Measurements from ENCODE around the gene COG5.

The COG5 gene

DNA sequence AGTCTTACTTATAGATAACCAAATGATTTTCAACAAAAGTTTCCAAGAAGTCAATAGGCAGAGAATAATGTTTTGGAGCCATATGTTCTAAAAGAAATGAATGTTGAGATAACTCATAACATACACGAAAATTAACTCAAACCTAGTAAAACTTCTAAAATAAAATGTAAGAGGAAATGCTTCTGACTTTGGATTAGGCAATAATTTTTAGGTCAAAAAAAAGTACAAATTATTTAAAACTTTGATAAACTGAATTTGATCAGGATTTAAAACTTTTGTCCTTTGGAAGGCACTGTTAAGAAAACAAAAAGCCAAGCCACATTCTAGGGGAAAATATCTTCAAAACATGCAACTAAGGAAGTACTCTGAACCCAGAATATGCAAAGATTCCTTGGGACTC lies 242.1 kb downstream of the COG5 start:
- no peak for DNase-seq

DNA sequence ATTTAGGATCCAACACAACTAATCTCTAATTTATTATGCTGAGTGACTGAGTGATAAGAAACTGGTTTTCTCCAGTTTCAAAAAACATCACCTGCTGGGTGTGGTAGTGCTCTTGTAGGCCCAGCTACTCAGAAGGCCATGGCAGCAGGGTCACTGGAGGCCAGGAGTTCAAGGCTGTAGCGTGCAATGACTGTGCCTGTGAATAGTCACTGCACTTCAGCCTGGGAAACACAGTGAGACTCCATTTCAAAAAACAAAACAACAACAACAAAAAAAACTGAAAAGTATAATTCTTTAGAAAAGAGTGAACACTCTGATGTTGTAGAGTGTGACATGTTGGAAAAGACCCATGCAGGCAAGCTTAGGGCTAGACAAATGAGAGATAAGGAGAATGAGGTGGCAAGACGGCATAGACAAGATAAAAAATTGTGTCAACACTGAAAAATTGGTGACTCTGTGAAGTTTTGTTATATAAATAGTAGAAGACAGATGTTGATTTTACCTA lies 243.9 kb downstream of the COG5 start:
- no peak for DNase-seq

DNA sequence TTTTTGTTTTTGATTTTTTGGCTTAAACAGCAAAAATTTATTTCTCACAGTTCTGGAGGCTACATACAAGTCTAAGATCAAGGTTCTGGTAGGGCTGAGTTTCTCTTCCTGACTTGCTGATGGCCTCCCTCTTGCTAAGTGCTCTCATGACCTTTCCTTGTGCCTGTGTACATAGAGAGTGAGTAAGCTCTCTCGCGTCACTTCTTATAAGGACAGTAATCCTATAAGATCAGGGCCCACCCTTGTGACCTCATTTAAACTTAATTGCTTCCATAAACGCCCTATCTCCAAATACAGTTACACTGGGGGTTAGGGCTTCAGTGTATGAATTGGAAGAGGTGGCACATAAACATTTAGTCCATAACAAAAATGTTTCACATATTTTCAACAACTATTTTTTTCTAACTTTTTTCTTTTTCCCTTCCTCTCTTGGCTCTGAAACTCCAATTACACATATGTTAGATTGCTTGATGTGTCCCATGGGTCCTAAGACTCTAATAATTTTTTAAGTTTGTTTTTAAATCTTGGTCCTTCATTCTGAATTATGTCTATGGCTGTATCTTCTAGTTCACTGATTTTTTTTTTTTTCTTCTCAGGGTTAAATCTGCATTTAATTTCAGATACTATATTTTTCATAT lies 245.1 kb downstream of the COG5 start:
- no peak for DNase-seq

DNA sequence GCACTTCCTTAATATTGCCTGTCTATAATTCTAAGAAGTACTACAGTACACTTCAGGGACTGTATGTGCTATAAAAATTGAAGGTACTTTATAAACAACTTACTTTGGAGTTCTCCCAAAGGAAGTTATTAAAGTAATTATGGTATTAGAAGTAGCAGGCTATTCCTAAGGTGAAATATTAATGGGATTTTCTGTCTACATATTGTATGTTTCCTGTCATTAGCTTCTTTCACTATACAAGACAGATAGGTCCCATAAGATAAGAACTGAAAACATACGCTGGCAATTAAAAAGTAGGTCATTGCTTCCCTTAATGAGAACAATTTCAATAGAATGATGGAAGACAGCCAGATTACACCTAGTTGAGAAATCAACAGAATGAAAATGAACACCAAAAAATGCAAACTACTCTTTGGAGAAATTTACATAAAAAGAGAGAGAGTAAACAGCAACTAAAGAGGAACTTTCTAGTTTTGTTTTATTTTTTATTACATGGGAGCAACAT lies 248.0 kb downstream of the COG5 start:
- no peak for DNase-seq

DNA sequence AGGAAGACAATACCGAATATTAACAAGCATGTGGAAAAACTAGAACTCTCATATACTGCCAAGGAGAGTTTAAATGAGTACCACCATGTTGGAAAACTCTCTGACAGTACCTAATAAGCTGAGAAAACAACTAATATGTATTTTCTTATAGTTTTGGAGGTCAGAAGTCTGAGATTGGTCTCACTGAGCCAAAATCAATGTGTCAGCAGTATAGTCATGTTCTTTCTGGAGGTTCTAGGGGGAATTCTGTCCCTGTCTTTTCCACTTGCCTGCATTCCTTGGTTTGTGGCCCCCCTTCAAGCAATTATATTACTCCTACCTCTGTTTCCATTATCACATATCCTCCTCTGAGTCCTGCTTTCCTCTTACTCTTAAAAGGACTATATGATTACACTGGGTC lies 250.4 kb downstream of the COG5 start:
- no peak for DNase-seq

DNA sequence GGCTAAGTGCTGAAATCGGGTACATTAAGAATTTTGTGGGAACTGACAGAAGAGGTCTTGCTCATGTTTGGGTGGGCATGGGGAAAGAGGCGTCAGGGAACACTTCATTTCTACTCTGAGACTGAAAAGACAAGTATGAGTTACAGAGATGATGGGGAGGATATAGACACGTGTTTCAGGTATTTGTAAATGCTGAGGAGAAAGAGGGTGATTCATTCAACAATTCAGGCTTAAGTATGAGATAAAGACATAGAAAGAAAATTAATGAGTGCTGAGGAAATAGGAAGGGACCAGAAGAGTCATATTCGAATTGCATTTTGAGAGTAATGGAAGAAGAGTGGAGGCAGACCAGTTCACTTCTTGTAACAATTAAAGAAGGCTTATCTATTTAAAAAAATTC lies 251.3 kb downstream of the COG5 start:
- no peak for DNase-seq

DNA sequence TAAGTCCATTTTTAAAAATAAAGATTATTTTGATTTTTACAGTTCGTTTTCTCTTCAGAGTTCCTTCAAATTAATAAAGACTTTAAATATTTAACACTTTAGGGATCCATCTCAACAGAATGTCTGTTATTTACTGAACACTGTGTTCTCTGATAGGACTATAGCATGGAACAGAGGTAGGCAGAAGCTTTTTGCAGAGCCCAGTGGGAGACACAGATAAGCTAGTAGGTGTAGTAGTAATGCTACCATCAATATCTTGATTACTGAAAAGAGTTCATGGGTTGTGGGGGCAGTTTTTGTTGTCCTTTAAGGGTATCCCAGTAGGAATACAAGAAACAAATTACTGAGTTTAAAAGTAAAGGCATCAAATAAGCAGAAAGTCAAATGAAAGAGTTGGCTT lies 254.4 kb downstream of the COG5 start:
- DNase-seq = no peak

DNA sequence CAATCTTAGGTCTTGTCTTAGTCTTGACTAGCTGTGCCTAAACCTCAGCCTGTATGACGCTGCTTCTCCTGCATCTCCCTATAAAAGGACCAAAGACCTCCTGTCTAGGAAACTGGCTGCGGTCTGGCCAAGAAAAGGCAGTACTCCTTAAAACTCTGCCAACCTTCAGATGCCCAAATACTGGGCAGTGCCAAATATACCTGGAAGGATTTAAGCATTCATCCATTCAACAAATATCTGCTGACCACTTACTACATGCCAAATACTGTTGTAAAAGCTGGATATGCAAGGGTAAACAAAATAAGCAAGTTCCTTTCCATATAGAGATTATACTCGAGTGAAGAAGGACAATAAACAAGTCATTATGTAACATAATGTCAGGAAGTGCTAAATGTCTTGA lies 259.1 kb downstream of the COG5 start:
- DNase-seq = no peak

DNA sequence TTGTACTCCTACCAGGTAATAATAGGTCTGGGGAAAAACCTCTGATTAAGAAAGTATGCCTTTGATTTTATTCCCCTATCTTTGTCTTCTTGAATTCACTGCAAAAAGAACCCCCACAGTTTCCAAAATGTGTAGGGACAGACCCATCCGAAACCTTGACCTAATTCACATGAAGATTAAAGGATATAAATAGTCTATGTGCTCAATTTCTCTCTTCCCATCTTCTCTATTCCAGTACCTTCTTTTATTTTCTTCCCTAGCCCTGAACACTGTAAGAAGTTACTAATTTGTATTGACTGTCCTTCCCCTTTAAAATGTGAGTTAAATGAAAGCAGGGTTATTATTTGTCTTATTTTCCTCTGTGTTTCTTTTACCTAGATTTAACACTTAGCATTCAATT lies 259.7 kb downstream of the COG5 start:
- DNase-seq = no peak

DNA sequence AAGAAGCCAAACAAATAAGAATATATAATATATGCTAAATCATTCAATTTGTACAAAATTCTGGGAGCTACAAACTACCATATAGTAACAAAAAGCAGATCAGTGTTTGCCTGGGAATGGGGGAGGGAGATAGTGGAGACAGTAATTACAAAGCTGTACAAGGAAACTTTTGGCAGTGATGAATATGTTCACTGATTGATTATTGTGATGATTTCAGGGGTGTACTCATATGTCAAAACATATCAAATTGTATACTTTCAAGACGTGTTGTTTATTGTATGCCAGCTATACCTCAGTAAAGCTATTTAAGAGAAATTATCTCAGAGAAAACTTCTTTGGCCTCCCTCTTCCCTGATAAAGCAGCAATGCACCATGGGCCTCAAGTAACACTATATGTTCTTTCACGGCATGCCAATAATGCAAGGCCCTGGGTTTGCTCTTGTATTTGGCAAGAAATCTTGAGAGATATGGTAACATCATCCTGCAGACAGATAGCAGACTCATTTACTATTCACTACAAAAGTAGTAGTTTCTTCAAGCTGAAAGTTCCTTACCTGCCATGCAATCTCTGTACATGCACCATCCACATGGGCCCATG lies 261.4 kb downstream of the COG5 start:
- no peak for DNase-seq

DNA sequence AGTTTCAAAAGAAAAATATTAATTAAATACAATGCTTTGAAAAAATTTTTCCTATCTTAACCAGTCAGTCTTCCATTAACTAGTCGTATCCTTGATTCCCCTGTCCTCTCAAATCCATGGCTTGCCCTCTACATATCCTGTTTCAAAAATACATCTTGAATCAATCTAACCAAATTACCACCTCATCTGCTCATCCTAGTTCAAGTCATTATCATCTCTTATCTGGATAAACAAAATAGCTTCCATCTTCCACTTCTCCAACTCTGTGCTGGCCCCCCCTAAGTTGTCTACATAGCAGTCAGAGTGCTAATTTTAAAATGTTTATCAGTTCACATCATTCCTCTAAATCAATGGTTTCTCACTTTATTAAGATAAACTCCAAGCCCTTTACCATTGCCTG lies 269.5 kb downstream of the COG5 start:
- DNase-seq = no peak

DNA sequence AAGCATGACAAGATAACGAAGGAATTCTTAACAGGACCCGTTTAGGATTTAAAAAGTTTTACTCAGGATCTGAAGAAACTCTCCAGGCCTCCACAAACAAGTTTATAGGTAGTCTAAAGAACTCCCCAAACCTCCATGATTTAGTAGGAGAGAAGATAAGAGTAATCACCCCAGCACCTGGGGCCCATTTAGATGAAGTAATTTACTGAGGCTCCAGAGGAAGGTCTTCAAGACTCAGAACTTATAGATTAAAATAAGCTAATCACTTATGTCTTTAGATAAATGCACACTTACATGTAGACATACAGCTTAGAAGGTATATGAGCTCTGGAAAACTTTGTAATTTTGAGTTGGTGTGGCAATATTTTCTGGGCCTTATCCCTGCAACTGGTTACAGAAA lies 271.1 kb downstream of the COG5 start:
- DNase-seq = no peak

DNA sequence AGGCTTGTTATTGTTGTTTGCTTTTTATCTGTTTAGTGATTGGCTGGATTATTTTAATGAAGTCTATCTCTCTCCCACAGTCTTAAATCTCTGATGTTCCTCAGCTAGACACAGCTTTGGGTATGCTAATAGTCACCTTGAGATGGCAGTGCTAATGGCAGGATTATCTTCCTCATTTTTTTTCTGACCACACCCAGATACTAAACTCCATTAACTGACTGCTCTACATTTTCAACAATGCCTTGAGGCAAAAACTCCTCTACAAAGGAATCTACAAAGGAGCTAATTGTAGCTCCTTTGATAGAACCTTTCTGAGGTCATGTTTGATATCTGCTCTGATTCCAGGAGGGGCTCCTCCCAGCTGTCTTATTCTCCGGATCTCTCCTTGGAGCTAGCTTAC lies 272.3 kb downstream of the COG5 start:
- DNase-seq = no peak

DNA sequence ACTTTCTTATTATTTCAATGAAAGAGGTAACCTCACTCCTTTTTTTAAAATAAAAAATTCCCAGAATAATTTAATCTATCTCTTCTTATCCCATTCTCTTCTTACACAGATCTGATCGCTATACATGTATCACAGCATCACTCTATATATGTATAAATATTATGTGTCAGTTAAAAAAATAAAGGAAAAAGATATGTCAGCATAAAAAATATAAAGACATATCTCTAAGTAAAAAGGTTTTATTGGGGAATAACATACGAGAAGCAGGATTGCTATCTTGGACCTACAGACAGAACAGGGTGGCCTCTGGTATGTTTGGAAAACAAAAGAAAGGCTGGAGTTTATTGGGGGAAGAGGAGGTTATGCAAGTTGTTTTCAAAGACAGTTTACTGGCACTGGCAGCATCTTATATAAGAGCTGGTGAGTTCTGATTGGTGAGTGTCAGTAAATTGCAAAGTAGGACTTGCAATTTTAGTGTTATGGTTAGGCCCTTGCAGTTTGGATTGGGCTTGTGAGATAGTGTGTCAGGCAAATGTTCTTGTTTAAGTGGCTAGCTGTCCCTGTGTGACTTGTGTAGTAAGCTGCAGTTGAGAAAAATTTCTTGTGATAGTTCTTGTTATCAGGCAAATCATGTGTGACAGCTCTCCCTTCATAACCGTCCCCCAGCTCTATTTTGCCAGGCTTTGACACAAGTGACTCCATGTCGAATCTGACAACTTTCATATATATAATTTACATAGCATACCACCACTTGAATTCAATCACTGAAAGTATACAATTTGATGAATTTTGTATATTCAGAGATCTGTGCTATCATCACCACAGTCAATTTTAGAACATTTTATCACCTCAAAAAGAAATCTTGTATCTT lies 276.7 kb downstream of the COG5 start:
- DNase-seq = no peak

DNA sequence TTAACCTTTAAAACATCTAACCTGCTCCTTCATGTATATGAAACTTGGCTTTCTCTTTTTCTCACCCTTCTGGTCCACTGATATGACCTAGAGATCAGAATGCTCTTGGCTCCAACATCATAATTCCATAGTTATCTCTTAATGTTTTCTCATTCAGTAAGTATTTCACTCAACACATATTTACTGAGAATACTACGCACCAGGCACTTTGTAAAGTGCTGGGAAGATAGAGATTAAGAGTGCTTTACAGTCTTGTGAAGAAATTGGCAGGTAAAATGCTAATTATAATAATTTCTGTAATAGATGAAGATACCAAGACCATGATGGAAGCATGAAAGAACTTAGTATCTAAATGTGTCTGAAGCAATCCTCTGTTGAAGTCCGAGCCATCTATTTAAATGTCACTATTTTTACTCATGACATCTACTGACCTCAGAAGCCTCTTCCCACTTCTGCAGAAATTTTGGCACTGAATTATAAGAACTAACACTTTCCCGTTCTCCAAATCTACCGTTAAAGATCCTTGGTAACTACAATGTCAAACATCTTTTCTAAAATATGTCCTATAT lies 278.7 kb downstream of the COG5 start:
- no peak for DNase-seq

DNA sequence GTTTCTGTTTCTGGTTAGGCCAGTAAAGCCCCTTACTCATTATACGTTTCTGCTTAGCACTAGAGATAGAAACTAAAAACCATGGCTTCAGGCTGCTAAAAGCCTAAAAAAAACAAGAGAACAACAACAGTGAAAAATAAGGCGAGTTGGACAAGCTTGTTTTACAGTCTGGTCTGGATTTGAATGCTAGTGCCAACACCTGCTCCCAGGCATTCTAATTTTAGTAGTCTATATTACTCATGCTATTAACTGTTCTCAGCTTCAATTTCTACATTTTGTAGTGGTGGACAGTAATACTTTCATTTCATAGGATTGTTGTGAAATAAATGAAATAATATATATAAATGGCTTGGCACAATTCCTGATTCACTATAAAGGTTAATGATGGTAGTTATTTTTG lies 286.4 kb downstream of the COG5 start:
- peak in 1 of 2 experiments; percentile 8 for DNase-seq

DNA sequence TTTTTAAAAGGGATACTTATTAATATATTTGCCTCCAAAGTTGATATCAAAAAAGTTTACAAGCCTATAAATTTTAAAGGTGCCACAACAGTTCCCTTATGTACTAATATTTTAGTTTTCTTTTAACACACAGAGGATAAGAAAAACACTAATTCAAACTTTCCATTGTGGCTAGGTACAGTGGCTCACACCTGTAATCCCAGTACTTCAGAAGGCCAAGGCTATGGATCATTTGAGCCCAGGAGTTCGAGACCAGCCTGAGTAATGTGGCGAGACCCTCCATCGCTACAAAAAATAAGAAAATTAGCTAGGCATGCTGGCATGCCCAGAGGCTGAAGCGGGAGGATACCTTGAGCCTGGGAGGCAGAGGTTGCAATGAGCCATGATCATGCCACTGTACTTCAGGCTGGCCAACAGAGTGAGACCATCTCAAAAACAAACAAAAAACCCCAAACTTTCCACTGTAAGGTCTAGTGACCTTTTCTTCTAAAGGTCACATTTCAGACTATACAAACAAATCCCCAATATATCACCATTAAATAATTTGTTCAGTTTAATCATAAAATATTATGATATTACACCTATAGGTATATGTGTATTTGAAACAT lies 287.4 kb downstream of the COG5 start:
- no peak for DNase-seq

DNA sequence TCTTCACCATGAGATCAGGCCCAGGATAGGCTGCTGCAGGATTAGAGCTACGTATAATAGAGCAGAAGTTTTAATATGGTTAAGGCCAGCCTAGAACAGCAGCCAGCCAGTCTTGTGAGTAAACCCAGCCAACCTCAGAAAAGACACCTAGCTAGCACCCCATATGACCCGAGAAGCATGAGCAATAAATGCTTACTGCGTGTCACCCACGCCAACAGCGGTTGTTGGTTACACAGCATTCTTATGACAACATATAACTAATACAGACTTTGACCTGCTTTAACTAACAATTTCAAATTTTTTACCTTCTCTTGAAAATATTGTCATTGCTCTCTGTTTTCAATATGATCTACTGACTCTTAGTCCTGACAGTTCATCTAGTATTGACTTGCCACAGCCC lies 289.2 kb downstream of the COG5 start:
- no peak for DNase-seq

DNA sequence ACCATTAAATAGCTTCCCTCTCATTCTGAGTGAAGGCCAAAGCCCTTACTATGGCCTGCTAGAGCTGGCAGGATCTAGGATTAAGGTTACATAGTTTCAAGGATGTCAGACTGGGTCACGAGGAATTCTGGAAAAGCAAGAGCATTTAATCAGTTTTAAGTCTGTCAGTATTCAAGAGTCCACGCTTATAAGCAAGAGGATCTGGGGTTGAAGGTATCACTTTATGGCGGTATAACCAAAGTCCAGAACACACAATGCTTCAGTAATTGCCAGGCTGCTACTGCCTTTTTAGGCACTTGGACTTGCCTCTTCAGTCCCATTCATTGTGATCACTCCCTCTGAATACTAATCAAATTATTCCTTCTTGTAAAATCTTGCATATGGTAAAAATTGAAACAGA lies 293.9 kb downstream of the COG5 start:
- DNase-seq = no peak

DNA sequence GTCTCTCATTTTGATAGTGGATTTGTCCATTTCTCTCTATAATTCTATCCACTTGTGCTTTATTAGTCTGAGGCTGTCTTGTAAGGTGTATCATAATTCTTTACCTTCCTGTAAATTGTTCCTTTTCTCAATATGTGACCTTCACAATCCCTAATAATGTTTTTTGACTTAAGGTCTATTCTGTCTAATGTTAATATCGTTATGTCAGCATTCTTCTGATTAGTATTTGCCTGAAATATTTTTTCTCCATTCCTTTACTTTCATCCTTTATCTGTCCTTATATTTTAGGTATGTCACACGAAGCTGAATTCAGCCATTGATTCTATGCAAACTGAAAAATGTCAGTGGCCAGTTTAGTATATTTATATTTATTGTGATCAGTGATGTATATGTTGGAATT lies 295.1 kb downstream of the COG5 start:
- no peak for DNase-seq

DNA sequence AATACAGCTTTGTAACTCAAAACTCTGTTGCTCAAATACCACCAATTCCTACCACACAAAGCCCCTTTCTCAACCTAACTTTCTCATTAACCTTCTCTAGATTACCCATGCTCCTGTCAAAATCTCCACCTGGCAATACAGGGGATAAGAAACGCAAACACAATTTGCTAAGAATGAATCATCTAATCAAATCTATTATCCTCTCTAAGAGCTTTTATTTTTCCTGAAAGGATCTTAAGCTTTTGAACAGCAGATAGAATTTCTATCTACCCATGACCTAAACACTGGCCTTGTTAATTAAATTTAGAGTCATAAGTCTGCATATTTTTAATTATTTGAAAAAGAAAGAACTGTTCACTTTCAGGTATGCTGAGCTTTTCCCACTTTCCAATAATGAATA lies 296.6 kb downstream of the COG5 start:
- peak in 1 of 2 experiments; percentile 5 for DNase-seq

DNA sequence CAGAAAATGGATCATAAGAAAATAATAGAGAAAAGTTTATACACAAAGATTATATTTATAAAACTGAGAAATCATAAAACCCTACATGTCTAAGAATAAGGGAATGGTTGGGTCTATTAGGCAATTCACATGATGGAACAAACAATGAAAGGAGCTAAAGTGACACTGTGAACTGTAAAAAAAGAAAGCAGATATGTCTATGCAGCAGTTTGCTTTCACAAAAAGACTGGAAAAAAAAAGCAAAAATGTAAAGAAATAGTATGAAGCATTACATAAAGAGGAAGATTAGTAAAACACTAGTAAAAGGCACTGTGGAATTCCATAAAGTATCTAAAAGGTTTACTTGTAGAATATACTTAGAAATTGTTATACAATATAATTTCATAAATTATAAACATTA lies 299.0 kb downstream of the COG5 start:
- DNase-seq = no peak

DNA sequence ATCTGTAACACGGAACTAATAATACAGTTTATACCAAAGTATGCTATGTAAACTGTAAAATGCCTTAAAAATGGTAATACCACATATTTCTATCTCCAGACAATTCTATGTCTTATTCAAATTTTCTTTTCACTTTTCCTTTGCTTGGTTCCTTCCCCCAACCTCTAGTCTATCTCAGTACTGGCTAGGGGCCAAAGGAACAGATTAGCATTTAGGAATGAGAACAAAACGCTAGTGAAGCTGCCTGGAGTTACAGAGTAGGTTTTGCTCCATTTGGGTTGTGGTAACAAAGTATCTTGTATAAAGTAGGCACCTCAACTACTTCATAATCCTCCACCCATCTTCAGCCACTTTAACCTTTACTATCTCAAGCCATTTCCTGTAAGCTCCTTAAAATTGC lies 300.9 kb downstream of the COG5 start:
- no peak for DNase-seq

Data from NCI-H2081 (cell line).